Measurements from ENCODE around the gene KIRREL3.
"Not testable (repeated sequence)": the region's sequence is repeated elsewhere in the genome, so short reads cannot be mapped to it uniquely, and the experiment has no call there.

Gene KIRREL3

GRCh38 chr11:126956635-126957034 lies 43.9 kb downstream of the KIRREL3 start:
- no peaks in the 10 kb centered on the region for H3K4me1 Mint-ChIP-seq (ENCODE audit: low read depth)
- H3K27ac Mint-ChIP-seq = no peak overlapping the region
- no peaks in the 10 kb centered on the region for H3K9me3 Mint-ChIP-seq
- DNase-seq = no peak
- H3K4me3 Mint-ChIP-seq = no peak overlapping the region
- no peaks in the 10 kb centered on the region for H3K36me3 Mint-ChIP-seq (ENCODE audit: low read depth)
- H3K27me3 Mint-ChIP-seq = peaks cover 13% of the 10 kb centered on the region

GRCh38 chr11:126952533-126952932 lies 48.0 kb downstream of the KIRREL3 start:
- not testable (repeated sequence) for H3K4me1 Mint-ChIP-seq (ENCODE audit: low read depth); H3K9me3 Mint-ChIP-seq; H3K27ac Mint-ChIP-seq; H3K36me3 Mint-ChIP-seq (ENCODE audit: low read depth); H3K4me3 Mint-ChIP-seq; DNase-seq
- peaks cover 12% of the 10 kb centered on the region for H3K27me3 Mint-ChIP-seq

- Mint-ChIP-seq H3K4me3 (no peak overlapping the region), H3K36me3 (ENCODE audit: low read depth) (no peaks in the 10 kb centered on the region), H3K27ac (no peak overlapping the region), H3K27me3 (peaks cover 6% of the 10 kb centered on the region), H3K9me3 (no peaks in the 10 kb centered on the region), H3K4me1 (ENCODE audit: low read depth) (no peaks in the 10 kb centered on the region)
- no peak for DNase-seq
Observed at GRCh38 chr11:126951465-126951864, 49.1 kb downstream of the KIRREL3 start.

GRCh38 chr11:126949066-126949891 lies 51.3 kb downstream of the KIRREL3 start:
- no peak for DNase-seq

GRCh38 chr11:126948563-126948962 lies 52.0 kb downstream of the KIRREL3 start:
- DNase-seq = no peak
- Mint-ChIP-seq H3K27ac (no peak overlapping the region), H3K4me1 (ENCODE audit: low read depth) (no peaks in the 10 kb centered on the region), H3K36me3 (ENCODE audit: low read depth) (no peaks in the 10 kb centered on the region), H3K27me3 (no peaks in the 10 kb centered on the region), H3K4me3 (no peak overlapping the region), H3K9me3 (no peaks in the 10 kb centered on the region)

More at GRCh38 chr11:126949066-126949891, 51.3 kb downstream of the KIRREL3 start:
- Mint-ChIP-seq H3K27me3 (no peaks in the 10 kb centered on the region), H3K27ac (no peak overlapping the region), H3K4me1 (ENCODE audit: low read depth) (no peaks in the 10 kb centered on the region), H3K36me3 (ENCODE audit: low read depth) (no peaks in the 10 kb centered on the region), H3K9me3 (no peaks in the 10 kb centered on the region), H3K4me3 (no peak overlapping the region)

GRCh38 chr11:126945319-126945718 lies 55.3 kb downstream of the KIRREL3 start:
- no peak overlapping the region for H3K4me3 Mint-ChIP-seq
- H3K27me3 Mint-ChIP-seq = no peaks in the 10 kb centered on the region
- DNase-seq = no peak
- no peaks in the 10 kb centered on the region for H3K36me3 Mint-ChIP-seq (ENCODE audit: low read depth)
- H3K9me3 Mint-ChIP-seq = no peaks in the 10 kb centered on the region
- no peak overlapping the region for H3K27ac Mint-ChIP-seq
- no peaks in the 10 kb centered on the region for H3K4me1 Mint-ChIP-seq (ENCODE audit: low read depth)

GRCh38 chr11:126943316-126943715 lies 57.3 kb downstream of the KIRREL3 start:
- no peak overlapping the region for H3K27ac Mint-ChIP-seq
- no peaks in the 10 kb centered on the region for H3K36me3 Mint-ChIP-seq (ENCODE audit: low read depth)
- no peak overlapping the region for H3K4me3 Mint-ChIP-seq
- no peaks in the 10 kb centered on the region for H3K4me1 Mint-ChIP-seq (ENCODE audit: low read depth)
- no peak for DNase-seq
- no peaks in the 10 kb centered on the region for H3K9me3 Mint-ChIP-seq
- no peaks in the 10 kb centered on the region for H3K27me3 Mint-ChIP-seq

GRCh38 chr11:126942146-126942545 lies 58.4 kb downstream of the KIRREL3 start:
- no peaks in the 10 kb centered on the region for H3K36me3 Mint-ChIP-seq (ENCODE audit: low read depth)
- DNase-seq = no peak
- no peak overlapping the region for H3K4me3 Mint-ChIP-seq
- H3K9me3 Mint-ChIP-seq = no peaks in the 10 kb centered on the region
- H3K27me3 Mint-ChIP-seq = peaks cover 2% of the 10 kb centered on the region
- H3K4me1 Mint-ChIP-seq (ENCODE audit: low read depth) = no peaks in the 10 kb centered on the region
- H3K27ac Mint-ChIP-seq = no peak overlapping the region

- H3K9me3 Mint-ChIP-seq = no peaks in the 10 kb centered on the region
- DNase-seq = no peak
- no peak overlapping the region for H3K27ac Mint-ChIP-seq
- H3K4me3 Mint-ChIP-seq = no peak overlapping the region
- H3K4me1 Mint-ChIP-seq (ENCODE audit: low read depth) = no peaks in the 10 kb centered on the region
- H3K36me3 Mint-ChIP-seq (ENCODE audit: low read depth) = no peaks in the 10 kb centered on the region
- peaks cover 2% of the 10 kb centered on the region for H3K27me3 Mint-ChIP-seq
Observed at GRCh38 chr11:126939552-126939951, 61.0 kb downstream of the KIRREL3 start.

- H3K4me3 Mint-ChIP-seq = no peak overlapping the region
- H3K4me1 Mint-ChIP-seq (ENCODE audit: low read depth) = no peaks in the 10 kb centered on the region
- H3K9me3 Mint-ChIP-seq = no peaks in the 10 kb centered on the region
- DNase-seq = no peak
- H3K36me3 Mint-ChIP-seq (ENCODE audit: low read depth) = no peaks in the 10 kb centered on the region
- peaks cover 2% of the 10 kb centered on the region for H3K27me3 Mint-ChIP-seq
- no peak overlapping the region for H3K27ac Mint-ChIP-seq
Observed at GRCh38 chr11:126938718-126939117, 61.9 kb downstream of the KIRREL3 start.

- Mint-ChIP-seq H3K27ac (no peak overlapping the region), H3K36me3 (ENCODE audit: low read depth) (no peaks in the 10 kb centered on the region), H3K27me3 (peaks cover 21% of the 10 kb centered on the region), H3K9me3 (no peaks in the 10 kb centered on the region), H3K4me3 (no peak overlapping the region), H3K4me1 (ENCODE audit: low read depth) (no peaks in the 10 kb centered on the region)
- no peak for DNase-seq
Observed at GRCh38 chr11:126930091-126930841, 70.3 kb downstream of the KIRREL3 start.

- Mint-ChIP-seq H3K9me3 (no peaks in the 10 kb centered on the region), H3K4me1 (ENCODE audit: low read depth) (no peaks in the 10 kb centered on the region), H3K4me3 (no peak overlapping the region), H3K27ac (no peak overlapping the region), H3K27me3 (peaks cover 21% of the 10 kb centered on the region), H3K36me3 (ENCODE audit: low read depth) (no peaks in the 10 kb centered on the region)
- no peak for DNase-seq
Observed at GRCh38 chr11:126929179-126930061, 71.2 kb downstream of the KIRREL3 start.

- no peaks in the 10 kb centered on the region for H3K36me3 Mint-ChIP-seq (ENCODE audit: low read depth)
- H3K9me3 Mint-ChIP-seq = no peaks in the 10 kb centered on the region
- DNase-seq = no peak
- H3K4me1 Mint-ChIP-seq (ENCODE audit: low read depth) = no peaks in the 10 kb centered on the region
- no peak overlapping the region for H3K4me3 Mint-ChIP-seq
- peaks cover 23% of the 10 kb centered on the region for H3K27me3 Mint-ChIP-seq
- H3K27ac Mint-ChIP-seq = no peak overlapping the region
Observed at GRCh38 chr11:126927623-126928022, 72.9 kb downstream of the KIRREL3 start.

GRCh38 chr11:126926376-126926791 lies 74.2 kb downstream of the KIRREL3 start:
- Mint-ChIP-seq H3K9me3 (no peaks in the 10 kb centered on the region), H3K27me3 (peaks cover 23% of the 10 kb centered on the region), H3K27ac (no peak overlapping the region), H3K4me3 (no peak overlapping the region), H3K4me1 (ENCODE audit: low read depth) (no peaks in the 10 kb centered on the region), H3K36me3 (ENCODE audit: low read depth) (no peaks in the 10 kb centered on the region)
- DNase-seq = no peak

Measured in activated T-cell treated with anti-CD3 and anti-CD28 coated beads, Interleukin-2, amount 50 U/mL, for 24 hours (primary cell).